Measurements from ENCODE around the gene KLHL3.

Gene KLHL3

GRCh38 chr5:137572042-137572695 lies 163.7 kb downstream of the KLHL3 start:
- no peak for DNase-seq

DNA sequence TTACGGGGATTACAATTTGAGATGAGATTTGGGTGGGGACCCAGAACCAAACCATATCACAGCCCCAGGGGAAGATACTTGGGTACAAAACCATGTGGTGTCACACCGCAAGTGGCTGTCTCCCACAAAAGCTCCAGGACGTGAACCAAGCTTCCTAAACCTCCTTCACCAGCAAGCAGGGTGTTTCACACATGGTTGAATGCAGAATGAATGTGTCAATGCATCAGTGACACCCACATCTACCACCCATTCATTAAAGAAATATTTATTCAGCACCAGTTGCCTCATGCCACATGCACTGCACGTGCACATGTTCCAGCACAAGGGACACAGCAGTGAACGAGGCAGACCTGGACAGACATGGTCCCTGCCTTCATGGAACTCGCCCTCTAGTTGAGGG lies 165.8 kb downstream of the KLHL3 start:
- DNase-seq = no peak
